HG02970 (cell line): ENCODE measurements around the gene MAPT.
"Not testable (repeated sequence)": the region's sequence is repeated elsewhere in the genome, so short reads cannot be mapped to it uniquely, and the experiment has no call there.

ENCODE experiments used
- ATAC-seq: cut with Tn5 transposase; IDR thresholded peaks from one replicate; pipeline ENCODE4 v1.9.1; 2021; ENCODE audit warnings: mild to moderate bottlenecking, moderate library complexity, moderate number of reproducible peaks; ENCODE audit not compliant: unreplicated experiment, low FRiP score

MAPT gene

DNA sequence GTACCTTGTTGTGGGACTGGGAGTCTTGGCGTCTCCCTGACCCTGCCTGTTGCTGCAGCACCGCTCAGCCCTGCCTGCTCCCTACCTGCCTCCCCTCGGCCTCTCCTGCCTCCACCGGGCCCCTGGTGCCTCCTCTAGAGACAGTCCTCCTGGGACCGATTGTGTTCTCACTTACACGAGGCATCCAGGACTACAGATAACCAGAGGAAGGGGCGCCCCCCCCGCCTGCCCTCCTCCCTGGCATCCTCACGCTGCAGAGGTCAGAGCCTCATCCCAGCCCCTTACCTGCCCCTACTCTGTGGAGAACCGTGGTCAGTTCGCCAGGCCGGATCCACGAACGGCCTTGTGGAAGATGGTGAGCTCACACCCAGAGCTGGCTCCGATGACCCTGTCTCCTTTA, 24.8 kb downstream of the MAPT start:
- no peak for ATAC-seq

DNA sequence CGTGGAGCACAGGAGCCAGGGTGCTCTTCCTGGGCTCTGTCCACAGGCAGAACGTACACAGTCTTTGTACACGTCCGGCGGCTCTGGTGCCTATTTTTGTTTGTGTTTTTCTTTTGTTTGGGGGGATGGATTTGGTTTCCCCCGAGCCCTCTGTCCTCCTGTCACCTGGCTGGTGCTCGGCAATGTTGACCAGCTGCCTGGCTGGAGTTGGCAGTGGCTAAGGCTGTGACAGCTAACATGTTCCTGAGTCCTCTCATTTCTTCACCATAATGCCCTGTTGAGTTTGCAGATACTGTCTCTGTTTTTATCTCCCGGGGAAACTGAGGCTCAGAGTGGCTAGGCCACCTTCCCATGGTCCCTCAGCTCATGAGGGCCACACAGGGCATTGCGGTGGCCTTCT, 25.7 kb downstream of the MAPT start:
- no peak for ATAC-seq

DNA sequence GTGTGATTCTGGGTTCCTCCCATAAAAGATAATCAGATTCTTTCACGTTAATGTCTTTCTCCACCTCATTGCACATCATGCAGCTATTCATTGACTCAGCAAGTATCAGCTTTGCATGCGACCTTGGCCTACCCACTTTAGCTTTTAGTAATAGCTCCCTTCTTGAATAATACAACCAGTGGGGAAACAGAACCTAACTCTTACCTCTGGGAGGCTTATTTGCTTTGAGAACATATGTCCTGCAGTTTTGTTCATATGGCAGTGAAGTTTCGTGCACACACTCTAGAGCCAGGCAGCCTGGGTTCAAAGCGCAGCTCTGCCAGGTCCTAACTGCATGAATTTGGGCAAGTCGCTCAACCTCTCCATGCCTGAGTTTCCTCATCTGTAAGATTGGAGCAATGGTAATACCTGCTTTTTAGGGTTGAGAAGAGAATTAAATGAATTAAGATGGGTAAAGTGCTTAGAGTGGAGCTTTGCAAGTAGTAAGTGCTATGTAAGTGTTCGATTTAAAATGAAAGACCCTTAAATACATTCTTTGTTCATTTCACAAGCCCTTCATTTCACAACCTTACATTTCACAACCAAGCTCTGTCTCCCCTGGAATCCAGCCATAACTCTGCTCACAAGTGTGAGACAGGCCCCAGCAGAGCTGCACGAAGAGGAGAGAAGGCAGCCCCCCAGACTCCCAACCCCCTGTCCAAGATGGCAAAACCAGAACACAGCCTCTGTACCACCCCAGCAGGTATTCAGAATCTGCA, 29.3 kb downstream of the MAPT start:
- no peak for ATAC-seq

DNA sequence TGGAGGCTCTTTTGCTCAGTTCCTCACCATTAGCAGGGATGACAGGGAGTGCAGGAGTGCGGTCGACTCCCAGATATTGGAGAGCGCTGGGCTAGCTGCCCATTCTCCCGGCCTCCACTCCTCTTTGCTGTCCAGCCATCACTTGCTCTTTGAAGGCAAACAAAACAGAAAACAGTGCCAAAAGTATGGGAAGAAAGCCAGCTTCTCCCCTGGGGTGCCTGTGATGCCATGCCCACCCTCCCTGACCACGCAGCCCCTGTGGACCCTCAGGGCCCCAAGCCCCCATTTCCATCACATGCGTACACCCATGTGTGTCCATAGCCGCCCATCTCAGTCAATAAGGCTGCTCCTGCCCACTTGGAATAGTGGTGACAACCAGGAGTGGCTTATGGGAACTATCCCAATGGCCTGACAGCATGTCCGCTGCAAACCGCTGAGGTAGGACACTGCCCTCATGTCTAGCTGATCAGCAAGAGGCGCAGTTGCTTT, 30.0 kb downstream of the MAPT start:
- ATAC-seq, result no peak

DNA sequence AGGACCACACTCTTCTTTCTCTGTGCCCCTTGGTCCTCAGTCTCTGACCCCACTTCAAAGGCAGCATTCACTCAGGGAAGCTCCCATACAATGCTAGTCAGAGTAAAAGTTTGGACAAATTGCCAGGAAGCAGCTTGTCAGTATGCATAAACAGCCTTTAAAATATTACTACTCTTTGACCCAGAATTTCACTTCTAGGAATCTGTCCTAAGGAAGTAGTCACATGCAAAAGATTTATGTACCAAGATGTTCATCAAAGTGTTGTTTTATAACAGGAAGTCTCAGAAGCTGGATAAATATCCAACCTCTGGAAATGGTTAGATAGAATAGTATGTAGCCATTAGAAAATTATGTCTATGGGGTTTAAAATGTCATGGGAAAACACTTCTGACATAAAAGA, 31.0 kb downstream of the MAPT start:
- ATAC-seq, result no peak

DNA sequence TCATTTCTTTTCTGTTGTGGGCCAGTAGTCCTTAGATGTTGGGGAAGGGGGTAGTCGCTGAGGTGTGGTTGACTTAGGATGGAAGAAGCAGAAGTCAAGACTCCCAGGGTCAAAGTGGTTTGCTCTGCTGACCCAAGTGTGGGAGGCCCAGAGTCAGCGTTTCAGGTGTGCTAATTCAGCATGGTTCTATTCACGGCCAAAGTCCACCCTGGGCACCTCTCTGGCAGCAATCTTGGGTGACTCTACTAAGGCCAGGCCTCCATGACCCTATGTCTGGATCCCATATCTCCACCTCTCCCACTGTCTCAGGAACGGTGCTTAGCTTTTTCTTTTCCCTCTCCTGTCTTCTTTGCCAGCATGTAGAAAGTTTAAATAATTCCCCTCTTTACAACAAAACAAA, 32.9 kb downstream of the MAPT start:
- ATAC-seq, result no peak

DNA sequence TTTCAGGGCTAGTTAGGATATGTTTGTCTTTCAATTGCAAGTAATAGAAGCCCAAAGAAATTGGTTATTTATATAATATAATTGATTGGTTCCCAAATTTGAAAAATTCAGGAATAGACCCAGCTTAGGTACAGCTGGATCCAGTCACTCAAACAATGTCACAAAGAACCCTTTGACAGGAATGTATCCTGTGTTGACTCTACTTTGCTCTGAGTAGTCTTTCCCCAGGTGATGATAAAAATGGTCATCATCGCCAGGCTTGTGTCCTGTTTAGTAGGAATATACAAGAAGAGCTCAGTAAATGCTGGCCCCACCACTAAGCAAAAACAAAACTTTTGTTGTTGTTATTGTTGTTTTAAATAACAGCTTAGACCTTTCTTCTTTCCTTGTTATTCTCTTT, 35.0 kb downstream of the MAPT start:
- ATAC-seq, result no peak

DNA sequence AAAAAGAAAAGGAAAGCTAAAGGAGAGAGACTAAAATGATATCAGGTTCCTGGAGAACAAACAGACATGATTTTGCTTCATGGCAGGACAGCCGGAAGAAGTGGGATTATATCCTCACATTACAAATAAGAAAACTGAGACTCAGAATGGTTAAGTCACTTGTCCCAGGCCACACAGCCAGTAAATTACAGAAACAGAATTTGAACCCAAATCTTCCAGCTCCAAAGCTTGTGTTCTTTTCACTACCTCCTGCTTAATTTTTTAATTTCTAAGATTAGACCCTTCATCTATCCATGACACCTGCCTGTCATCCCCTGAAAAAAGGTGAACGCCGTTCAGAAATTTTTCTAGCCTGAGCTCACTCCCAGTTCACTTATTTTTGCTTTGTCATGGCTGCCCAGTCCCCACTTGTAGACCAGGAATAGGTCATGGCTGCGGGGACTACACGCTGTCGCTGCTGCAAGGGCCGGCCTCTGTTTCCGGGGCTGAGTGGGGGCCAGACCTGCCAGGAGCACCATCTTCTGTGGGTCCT, 36.1 kb downstream of the MAPT start:
- no peak for ATAC-seq

DNA sequence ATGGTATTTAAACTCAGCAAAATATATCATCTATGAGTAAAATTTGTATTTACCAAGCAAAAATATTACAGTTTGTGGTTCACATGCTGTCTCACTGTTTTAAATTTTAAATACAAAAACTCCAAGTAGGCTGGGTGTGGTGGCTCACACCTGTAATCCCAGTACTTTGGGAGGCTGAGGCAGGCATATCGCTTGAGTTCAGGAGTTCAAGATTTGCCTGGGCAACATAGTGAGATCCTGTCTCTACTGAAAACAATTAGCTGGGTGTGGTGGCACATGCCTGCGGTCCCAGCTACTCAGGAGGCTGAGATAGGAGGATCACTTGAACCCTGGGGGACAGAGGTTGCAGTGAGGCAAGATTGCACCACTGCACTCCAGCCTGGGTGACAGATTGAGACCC, 37.3 kb downstream of the MAPT start:
- no peak for ATAC-seq

DNA sequence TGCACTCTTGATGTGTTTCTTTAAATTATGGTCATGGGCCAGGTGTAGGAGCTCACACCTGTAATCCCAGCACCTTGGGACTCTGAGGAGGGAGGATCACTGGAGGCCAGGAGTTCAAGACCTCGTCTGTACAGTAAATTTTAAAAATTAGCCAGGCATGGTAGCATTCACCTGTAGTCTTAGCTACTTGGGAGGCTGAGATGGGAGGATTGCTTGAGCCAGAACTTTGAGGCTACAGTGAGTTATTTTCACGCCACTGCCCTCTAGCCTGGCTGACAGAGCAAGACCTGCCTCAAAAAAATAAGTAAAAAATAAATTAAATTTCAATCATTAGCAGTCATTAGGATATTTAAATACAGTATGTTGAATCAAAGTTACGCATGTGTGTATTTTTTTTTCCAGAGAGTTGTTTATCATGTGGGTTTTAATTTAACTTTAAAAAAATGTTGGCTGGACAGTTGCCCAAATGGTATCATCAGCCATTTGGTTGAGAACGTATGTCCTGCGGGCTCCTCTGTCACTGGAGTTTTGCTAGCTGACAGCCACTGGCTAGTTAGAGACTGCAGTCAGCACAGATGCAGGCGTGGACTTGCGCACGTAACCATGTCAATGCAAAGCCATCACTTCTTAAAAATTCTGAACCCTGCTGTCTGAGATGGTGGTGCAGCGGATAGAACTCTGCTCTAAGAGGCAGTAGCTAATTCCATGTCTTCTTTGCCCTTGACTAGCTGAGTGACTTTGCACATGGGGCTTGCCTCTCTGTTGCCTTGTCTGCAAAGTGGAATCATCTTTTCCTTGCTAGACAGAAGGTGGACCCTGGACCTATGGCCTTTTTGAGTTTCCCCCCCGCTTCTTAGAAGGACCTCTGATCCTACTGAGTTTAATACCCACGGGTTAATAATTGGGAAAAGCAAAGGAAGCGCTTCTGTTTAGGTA, 40.0 kb downstream of the MAPT start:
- no peak for ATAC-seq

DNA sequence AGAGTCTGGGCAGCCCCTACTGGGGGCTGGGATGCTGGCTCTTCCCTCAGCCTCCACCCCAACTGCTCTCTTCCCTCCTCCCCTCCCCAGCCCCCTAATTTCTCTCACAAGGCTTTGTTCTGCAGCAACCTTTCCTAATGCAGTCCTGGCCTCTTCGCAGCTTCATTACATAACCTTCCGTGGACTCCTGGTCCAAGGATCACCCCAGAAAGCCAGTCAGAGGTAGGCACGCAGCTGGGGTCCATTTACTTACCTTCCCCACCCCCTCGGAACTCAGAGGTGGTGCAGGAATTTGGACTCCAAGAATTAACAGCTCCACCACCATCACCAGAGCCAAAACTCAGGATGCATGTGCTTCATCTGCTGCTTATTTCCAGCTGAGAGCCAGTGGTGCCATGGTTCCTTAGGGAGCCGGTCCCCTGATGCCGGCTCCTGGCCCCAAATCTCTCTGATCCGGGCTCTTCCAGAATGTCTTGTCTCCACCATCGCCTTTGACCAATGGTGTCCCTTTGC, 40.9 kb downstream of the MAPT start:
- ATAC-seq, result no peak

DNA sequence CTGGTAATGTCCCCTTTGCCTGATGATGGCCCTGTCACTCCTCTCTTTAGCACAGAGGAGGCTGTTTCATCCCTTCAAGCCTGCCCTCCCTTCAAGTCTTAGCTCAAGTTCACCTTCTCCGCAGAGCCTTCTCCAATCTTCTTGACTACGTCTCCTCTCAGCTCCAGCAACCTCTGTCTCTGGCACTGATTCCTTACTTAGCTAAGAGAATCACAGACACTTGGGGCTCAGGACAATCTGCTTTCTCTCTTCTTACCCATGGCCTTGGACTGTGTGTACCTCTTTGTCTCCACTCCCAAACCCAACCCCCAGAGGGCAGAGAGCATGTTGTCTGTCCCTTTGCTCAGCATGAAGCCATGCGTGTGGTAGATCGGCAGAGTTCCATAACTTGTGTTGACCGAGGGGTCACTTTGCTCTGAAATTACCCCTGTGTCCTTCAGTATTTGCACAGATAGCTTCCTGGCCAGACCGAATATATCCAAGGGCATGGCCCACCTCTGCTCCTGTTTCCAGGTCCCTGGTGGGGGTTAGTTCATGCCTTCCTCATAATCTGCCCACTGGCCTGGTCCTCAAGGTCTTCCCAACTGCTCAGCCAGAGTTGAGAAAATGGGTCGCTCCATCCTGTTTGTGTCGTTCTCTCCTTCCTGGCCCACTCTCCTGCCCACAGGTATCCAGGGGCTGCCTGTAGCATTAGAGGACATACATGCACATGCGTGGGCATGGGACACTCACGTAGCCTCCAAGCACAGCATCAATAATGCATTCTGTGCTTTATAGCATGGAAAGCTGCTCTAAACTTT, 41.6 kb downstream of the MAPT start:
- no peak for ATAC-seq

DNA sequence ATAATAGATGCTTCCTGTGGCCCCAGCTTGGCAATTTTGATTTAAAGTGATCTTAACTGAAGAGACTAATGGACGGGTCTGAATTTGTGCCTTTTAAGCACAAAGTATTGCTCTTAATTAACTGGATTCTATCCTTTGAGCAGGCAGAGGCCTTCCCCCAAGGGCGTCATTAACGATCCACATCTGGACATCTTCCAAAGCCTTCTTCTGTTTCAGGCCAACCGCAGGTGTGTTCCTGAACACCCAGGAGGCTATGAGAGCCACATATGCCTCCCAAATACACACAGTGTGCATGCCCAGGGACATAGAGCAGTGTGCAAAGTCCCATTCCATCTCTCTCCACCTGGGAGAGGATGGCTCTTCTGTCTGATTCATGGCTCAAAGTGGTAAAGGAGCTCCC, 42.3 kb downstream of the MAPT start:
- ATAC-seq, result no peak

DNA sequence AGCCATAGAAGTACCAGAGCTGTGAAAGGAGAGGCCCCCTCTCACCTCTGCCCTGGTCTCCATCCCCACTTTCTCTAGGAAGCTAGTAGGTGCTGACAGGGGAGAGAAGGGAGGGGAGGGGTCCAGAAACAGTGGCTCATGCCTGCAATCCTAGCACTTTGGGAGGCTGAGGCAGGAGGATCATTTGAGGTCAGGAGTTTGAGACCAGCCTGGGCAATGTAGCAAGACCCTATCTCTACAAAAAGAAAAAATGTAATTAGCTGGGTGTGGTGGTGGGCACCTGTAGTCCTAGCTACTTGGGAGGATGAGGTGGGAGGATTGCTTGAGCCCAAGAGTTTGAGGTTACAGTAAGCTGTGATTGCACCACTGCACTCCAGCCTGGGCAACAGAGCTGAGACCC, 42.8 kb downstream of the MAPT start:
- not testable (repeated sequence) for ATAC-seq

DNA sequence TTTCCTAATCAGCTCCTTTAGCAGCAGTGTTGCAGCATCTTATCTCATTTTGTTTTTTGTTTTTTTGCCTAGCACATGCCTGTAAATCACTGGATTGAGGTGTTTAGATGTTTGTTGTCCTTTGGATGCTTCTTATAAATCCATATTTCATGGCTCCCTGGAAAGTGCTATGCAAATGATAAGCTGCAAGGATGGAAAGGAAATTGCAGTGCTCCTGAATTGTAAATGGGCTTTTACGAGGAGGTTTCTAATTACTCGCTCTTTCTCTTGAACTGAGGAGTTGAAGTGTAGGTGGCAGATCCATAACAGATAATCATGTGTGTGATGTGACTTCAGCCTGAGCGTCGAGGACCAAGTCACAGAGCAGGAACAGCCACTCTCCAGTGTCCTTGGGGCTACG, 45.0 kb downstream of the MAPT start:
- no peak for ATAC-seq

DNA sequence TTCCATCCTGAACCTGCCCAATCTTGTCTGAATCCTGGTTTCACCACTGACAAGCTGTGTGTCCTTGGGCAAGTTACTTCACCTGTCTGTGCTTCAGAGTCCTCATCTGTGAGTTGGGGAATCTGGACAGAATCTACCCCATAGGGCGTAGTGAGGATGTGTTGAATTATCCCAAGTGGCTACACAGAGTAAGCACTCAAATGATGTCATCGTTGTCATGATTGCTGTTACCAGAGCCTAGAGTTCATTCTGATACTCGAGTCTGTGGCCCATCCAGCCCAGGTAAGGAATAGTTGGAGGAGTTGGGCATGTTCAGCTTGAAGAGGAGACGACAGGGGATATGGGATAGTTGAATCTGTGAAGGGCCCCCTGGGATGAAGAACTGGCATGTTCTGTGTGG, 45.9 kb downstream of the MAPT start:
- ATAC-seq, result no peak

DNA sequence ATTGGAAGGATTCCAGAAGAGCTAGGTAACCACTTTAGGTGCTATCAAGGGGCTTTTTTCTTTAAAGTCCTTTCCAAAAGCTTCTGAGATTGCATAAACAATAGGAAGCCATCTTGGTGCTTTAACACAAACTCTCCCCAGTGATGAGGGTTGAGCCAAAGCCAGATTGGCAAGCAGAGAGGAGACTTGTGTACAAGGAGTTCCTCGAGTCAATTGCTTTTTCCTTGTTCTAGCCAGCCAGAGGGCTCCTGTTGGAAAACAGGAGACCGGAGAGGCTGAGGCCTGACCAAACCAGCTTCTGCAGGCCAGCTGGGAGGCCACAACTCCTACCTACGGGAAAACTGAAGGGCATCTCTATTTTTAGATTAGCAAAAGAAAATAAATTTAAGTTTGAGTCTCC, 46.5 kb downstream of the MAPT start:
- ATAC-seq, result no peak

DNA sequence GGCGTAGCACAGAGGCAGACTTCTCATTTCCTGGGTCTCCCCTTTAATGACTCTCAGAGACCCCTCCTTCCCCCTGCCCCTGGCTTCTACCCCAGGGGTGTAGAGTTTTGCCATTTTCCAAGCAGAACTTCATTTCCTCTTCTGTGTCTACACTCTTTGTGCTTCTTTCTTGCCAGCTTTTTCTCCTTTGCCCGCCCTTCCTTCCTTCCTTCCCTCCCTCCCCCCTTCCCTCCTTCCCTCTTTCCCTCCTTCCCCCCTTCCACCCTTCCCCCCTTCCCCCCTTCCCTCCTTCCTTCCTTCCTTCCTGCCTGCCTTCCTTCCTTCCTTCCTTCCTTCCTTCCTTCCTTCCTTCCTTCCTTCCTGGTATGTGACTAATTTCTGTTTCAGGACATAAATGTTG, 47.0 kb downstream of the MAPT start:
- ATAC-seq, result no peak

DNA sequence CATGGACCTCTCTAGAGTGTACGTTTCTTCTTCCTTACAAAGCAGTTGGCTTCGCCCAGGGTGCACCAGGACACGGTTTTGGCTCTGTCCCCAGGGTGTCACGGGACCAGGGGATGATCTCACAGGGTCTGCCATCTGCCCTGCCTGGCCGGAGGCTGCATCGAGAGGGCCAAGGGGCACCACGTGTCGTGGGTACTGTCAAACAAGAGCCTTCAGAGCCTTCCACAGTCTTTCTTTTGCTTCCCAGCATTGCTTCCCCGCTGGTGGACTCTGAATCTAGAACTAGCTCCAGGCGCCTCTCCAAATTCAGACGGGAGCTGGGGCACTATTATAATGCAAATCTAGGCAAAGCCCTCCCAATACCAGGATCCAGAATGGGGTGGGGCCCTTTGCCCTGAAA, 47.9 kb downstream of the MAPT start:
- no peak for ATAC-seq

DNA sequence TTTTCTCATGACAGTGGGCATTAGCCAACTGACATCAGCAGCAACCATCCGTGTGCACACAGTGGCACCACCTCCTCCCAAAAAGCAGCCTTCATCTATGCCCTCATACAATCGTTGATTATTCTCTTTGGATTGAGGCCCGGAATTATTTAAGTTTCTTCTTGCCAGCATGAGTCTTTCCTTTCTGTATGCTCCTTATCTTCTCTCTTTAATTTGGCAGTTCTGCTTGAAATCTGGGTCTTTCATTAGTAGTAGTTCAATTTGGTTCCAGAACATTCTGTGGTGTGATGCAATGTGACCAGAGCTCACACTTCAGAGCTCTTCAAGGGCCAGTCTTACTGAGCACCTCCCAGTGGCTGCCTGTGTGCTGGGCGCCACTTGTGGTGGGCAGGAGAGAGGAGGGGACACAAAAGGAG, 52.5 kb downstream of the MAPT start:
- no peak for ATAC-seq
